Endometrium (tissue), 2 donors: ENCODE results near the gene APPBP2.
"Not testable (repeated sequence)": the region's sequence is repeated elsewhere in the genome, so short reads cannot be mapped to it uniquely, and the experiment has no call there.

ENCODE experiments used
- FAIRE-seq: peaks from 2 replicates; lab custom pipeline; 2012; peaks lifted over from hg19 to GRCh38; lab: Jason Lieb, UNC
- donor health status: control.
- donor health status: control.

APPBP2 gene

DNA sequence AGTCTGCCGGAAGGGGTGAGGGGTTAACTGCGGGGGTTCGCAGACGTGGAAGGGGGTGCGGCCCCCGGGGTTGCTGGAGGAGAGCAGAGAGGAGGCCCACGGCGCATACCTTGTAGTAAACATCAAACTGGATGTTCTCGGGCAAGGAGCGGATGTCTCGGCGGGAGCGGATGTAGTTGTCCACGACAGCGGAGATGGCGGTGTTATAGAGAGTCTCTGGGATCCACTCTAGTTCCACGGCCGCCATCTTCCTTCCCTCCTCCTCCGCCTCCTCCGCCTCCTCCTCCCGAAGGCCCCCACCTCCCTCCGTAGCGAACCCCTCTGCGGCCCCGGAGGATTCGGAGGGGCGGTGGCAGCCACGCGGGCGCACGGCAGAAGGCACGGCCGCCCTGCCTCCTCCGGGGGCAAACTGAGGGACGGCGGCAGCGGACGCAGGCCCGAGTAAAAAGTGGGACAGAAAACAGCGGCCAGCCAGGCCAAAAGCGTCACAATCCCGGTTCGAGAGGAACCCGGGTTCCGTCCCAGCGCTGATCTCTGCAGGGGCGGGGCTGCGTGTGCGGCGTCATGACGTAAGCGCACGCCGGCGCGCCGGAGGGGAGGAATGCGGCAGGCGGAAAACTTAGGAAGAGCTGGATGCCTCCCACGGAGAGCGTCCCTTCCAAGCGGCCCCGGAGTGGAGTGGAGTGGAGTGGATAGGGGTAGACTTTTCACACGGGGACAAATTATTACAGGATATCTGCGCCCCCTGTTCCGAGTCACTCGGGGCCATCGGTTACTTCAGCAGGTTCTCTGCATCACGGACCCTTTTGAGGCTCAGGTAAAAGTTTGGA, at the start of gene APPBP2:
TSS of gene APPBP2 (minus strand) at position 558 of the 830 bp plus-strand sequence. CDS start at position 247, 311 bp downstream.
- FAIRE-seq = no peak

GRCh38 chr17:60573236-60574051, 47.4 kb upstream of the APPBP2 start:
- FAIRE-seq = no peak

- FAIRE-seq = no peak
Observed at GRCh38 chr17:60565233-60565632, 39.2 kb upstream of the APPBP2 start.

GRCh38 chr17:60563743-60564142, 37.7 kb upstream of the APPBP2 start:
- no peak for FAIRE-seq

DNA sequence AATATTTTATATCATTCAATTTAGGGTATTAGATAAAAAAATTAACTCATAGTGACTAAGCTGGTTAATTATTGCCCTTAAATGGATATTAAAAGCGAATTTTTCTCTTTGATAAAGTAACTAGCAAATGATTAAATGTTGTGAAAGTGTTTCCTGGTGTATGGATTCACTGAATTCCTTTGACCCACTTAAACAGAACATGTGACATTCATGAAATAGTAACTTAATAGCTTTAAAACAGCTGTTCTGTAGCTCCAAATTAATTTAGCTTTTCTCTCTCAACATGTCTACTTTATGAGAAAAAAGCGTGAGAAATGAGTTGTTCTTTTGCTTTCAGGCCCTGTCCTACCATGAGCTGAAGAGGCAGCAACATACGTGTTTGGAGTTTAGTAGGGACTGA, 36.4 kb upstream of the APPBP2 start:
- no peak for FAIRE-seq

DNA sequence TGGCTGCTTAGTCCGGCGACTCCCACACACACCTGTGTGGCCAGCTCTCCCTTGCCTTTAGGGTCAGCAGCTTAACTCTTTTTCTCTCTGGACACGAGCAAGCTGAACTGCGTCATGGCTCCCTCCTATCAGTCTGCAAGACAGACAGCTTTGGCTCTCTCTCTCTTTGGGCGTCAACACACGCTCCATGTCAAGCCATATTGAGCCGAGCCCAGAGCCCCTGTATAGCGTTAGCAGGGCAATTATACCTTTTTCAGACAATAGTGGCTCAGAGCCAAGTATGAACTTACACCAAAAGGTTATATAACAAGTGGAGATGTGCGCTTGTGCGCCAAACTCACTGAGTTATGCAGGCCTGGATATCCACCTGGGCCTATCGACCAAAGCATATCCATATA, 34.8 kb upstream of the APPBP2 start:
- no peak for FAIRE-seq

DNA sequence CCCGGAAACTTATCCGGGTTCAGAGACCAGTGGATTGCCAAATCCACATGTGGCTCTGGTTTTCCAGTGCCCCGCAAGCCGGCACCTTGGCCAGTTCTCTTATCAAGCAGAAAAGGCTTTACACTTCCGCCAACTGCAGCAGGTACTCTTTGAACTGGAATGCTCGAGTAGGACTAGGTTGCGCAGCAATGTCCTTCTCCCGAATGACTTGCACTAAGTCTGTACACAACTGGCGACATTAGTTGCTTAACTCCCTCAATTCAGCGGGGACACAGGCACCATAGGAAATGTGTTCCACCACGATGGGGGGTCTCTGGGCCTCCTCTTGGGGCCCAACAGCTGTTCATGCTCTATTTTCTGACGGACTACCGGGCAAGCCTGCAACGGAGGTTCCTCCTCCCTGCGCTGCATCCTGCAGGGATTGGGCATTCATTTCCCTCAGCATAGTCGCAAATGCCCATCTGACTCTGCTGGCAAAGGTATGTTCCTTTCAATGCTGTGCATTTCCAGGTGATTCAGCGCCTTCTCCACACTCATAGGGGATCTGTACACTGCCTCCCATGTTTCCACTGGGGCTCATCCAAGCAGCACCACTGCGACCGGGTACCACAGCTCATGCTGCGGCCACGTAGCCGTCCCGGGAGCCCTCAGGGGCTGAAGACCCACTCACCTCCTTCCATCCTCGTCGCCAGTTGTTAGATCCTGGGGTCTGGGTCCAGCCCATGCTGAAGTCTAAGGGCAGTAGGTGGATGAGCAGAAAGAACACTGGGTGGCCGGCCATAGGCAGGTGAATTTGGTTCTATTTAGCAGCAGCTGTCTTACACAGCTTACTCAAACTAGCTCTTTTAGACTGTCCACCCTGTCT, 34.2 kb upstream of the APPBP2 start:
- no peak for FAIRE-seq

DNA sequence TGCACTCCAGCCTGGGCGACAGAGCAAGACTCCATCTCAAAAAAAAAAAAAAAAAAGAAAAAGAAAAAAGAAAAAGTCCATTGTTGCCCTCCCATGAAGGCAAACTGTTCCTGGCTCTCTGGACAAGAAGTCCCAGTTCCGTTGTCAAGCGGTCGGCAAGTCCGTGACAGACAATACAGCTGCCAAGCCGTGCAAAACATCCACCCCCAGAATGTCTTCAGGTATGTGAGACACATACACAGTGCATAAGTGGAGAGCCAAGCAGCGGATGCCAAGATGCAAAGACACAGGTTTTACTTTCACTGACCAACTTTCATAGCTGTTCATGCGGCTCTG, 33.6 kb upstream of the APPBP2 start:
- no peak for FAIRE-seq

DNA sequence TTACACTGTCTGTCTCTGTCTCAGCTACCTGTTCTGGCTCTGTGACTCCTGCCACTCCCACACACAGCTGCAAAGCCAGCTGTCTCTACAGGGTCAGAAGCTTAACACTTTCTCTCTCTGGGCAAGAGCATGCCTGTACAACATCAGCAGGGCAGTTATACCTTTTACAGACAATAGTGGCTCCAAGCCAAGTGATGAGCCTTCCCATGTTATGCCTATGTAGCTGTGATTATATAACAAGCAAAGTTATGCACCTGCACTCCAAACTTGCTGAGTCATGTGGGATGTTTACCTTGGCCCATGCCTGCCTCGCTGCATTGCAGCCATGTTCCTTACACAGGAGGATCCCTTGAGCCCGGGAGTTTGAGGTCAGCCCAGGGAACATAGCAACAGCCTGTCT, 31.8 kb upstream of the APPBP2 start:
- FAIRE-seq = no peak

DNA sequence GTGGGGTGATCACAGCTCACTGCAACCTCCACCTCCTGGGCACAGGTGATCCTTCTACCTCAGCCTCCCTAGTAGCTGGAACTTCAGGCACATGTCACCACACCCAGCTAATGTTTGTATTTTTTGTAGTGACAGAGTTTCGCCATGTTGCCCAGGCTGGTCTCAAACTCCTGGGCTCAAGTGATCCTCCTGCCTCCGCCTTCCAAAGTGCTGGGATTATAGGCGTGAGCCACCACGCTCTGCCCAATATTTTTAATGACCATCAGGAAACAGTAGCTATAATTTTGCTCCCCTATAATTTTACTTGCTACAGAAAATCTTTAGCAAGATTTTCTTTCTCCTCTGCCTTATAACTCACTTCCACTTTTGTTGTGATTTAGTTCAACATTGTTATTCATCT, 29.7 kb upstream of the APPBP2 start:
- FAIRE-seq = no peak

- no peak for FAIRE-seq
Observed at GRCh38 chr17:60554377-60554788, 28.3 kb upstream of the APPBP2 start.

DNA sequence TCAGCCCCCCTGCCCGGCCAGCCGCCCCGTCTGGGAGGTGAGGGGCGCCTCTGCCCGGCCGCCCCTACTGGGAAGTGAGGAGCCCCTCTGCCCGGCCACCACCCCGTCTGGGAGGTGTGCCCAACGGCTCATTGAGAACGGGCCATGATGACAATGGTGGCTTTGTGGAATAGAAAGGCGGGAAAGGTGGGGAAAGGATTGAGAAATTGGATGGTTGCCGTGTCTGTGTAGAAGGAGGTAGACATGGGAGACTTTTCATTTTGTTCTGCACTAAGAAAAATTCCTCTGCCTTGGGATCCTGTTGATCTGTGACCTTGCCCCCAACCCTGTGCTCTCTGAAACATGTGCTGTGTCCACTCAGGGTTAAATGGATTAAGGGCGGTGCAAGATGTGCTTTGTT, 26.2 kb upstream of the APPBP2 start:
- FAIRE-seq = not testable (repeated sequence)

GRCh38 chr17:60548990-60549389, 22.9 kb upstream of the APPBP2 start:
- no peak for FAIRE-seq

GRCh38 chr17:60545465-60546191, 19.6 kb upstream of the APPBP2 start:
- FAIRE-seq = no peak

DNA sequence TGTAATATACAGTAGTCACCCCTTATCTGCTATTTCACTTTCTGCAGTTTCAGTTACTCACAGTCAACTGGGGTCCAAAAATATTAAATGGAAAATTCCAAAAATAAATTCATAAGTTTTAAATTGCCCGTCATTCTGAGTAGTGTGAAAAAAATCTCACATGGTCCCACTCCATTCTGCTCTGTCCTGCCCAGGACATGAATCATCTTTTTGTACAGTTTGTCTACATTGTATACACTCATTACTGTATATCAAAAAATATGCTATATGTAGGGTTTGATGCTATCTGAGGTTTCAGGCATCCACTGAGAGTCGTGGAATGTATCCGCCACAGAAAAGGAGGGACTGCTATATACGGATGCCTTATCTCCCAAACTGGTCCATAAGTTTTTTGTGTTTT, 16.0 kb upstream of the APPBP2 start:
- no peak for FAIRE-seq

DNA sequence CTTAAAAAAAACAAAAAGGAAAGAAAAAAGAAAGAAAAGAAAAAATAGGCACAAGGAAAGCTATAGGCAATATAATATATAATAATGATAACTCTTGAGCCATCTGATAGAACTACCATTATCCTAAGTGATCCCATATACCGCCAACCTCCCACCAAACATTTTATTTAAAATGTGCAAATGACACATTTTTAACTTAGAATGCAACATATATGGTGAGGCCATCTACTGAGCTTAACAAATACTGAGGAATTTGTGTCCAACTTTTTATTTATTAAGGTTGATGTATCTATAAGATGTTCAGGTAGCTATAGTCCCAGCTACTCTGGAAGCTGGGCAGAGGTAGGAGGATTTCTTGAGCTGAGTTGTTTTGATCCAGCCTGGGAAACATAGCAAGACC, 14.4 kb upstream of the APPBP2 start:
- no peak for FAIRE-seq

- FAIRE-seq = no peak
Observed at GRCh38 chr17:60539807-60540206, 13.8 kb upstream of the APPBP2 start.

GRCh38 chr17:60538726-60539125, 12.7 kb upstream of the APPBP2 start:
- FAIRE-seq = no peak

DNA sequence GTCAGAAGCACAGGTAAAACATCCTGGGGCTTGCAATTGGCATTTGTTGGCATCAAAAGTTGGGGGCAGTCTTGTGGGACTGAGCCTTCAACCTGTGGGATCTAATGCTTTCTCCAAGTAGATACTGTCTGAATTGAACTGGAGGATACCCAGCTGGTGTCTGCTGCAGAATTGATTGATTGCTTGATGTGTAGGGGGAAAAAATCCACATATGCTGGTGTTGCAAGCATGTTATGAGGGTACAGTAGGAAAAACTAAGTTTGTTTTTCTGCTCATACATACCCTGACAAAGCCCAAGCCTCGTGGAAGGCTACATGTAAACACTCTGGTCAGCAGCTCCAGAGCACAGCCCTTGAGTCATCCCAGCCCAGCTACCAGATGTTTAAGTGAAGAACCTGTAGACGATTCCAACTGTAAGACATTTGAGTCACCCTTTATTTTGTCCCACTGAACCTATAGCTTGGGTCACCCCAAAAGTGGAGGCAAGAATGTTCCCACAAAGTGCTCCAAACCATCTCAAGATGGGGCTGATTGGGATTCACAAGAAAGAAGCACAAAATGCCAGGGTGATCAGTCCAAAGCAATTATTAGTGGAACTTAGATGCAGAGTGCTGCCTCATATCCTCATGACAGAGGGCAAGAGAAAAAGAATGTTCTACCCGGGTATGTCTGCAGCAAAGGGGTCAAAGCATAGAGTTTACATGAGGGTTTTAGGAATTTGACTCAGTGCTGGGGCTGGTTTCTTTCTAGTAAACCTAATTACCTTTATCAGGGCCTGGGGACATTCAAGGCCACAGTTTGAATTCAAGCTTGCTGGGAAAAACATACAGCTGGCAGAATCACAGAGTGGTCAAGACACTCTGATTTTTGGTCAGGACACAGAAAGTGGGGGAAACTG, 9.6 kb upstream of the APPBP2 start:
- no peak for FAIRE-seq

GRCh38 chr17:60534613-60535157, 8.6 kb upstream of the APPBP2 start:
- FAIRE-seq = no peak
